ENCODE data around the gene PMF1.

DNA sequence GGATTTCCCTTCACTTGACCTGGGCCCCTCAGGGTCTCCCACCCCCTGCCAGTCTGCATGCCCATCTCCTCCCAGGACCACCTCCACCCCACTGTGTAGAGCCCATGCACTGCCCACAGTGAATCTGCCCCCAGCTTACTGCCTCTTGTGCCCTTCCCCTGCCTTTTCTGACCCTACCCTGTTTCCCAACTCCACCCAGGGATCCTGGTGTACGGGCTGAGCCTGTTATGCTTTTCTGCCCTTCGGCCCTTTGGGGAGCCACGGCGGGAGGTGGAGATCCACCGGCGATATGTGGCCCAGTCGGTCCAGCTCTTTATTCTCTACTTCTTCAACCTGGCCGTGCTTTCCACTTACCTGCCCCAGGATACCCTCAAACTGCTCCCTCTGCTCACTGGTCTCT, 73.3 kb downstream of the PMF1 start:
- TF ChIP-seq TAF1 (IDR thresholded peaks at IDR 0.05; ENCODE audit: borderline replicate concordance, insufficient read depth, low read length) (no peak), POLR2AphosphoS5 (IDR thresholded peaks at IDR 0.05; ENCODE audit: low read depth, low read length) (no peak)
- TF ChIP-seq, protein P1, sequence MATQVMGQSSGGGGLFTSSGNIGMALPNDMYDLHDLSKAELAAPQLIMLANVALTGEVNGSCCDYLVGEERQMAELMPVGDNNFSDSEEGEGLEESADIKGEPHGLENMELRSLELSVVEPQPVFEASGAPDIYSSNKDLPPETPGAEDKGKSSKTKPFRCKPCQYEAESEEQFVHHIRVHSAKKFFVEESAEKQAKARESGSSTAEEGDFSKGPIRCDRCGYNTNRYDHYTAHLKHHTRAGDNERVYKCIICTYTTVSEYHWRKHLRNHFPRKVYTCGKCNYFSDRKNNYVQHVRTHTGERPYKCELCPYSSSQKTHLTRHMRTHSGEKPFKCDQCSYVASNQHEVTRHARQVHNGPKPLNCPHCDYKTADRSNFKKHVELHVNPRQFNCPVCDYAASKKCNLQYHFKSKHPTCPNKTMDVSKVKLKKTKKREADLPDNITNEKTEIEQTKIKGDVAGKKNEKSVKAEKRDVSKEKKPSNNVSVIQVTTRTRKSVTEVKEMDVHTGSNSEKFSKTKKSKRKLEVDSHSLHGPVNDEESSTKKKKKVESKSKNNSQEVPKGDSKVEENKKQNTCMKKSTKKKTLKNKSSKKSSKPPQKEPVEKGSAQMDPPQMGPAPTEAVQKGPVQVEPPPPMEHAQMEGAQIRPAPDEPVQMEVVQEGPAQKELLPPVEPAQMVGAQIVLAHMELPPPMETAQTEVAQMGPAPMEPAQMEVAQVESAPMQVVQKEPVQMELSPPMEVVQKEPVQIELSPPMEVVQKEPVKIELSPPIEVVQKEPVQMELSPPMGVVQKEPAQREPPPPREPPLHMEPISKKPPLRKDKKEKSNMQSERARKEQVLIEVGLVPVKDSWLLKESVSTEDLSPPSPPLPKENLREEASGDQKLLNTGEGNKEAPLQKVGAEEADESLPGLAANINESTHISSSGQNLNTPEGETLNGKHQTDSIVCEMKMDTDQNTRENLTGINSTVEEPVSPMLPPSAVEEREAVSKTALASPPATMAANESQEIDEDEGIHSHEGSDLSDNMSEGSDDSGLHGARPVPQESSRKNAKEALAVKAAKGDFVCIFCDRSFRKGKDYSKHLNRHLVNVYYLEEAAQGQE (IDR thresholded peaks at IDR 0.05; ENCODE audit: insufficient read depth in 1 of 2, low read depth in 2 of 2, low read length in 2 of 2), result no peak

Data from PFSK-1 (cell line).